Measurements from ENCODE around the gene GRID1.

GRCh38 chr10:85596389-85596788 lies 770.2 kb downstream of the GRID1 start:
- TF ChIP-seq, protein P1, sequence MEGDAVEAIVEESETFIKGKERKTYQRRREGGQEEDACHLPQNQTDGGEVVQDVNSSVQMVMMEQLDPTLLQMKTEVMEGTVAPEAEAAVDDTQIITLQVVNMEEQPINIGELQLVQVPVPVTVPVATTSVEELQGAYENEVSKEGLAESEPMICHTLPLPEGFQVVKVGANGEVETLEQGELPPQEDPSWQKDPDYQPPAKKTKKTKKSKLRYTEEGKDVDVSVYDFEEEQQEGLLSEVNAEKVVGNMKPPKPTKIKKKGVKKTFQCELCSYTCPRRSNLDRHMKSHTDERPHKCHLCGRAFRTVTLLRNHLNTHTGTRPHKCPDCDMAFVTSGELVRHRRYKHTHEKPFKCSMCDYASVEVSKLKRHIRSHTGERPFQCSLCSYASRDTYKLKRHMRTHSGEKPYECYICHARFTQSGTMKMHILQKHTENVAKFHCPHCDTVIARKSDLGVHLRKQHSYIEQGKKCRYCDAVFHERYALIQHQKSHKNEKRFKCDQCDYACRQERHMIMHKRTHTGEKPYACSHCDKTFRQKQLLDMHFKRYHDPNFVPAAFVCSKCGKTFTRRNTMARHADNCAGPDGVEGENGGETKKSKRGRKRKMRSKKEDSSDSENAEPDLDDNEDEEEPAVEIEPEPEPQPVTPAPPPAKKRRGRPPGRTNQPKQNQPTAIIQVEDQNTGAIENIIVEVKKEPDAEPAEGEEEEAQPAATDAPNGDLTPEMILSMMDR (IDR thresholded peaks at IDR 0.05; ENCODE audit: insufficient read depth, low read depth, low read length), result no peak
- TF ChIP-seq EZH2 (IDR thresholded peaks at IDR 0.05; ENCODE audit: insufficient read depth, low read length), result no peak
